Lung (tissue), 12 donors: Measurements from ENCODE around the gene IFT122. TPM values are rescaled to one million over a fixed set of nuclear protein-coding genes. Genes with fewer than 3 reads are reported as not detected.
A peak's percentile ranks its signal among the peaks of the same experiment; 100 is the strongest.

Source experiments
- ATAC-seq: fragments of 200-7000 bp; cut with Tn5 transposase; one replicate; pipeline ENCODE4 v1.9.1; 2020; ENCODE audit warnings: moderate number of reproducible peaks; ENCODE audit not compliant: insufficient read depth, low FRiP score
- DNase-seq, 3 donors: peaks; one replicate each; pipeline ENCODE4 v3.0.0-alpha.2; 2013 to 2017
- H3K27ac ChIP-seq, 2 donors: one replicate each; pipeline ENCODE4 v1.5.1; 2013; ENCODE audit warnings: mild to moderate bottlenecking in 2 of 2, moderate library complexity in 2 of 2, control low read depth in 1 of 2, inconsistent platforms in 1 of 2, low read depth in 1 of 2, low read length in 1 of 2
- H3K27me3 ChIP-seq, 3 donors: one replicate each; pipeline ENCODE4 v1.5.1; 2013; ENCODE audit warnings: low read length in 2 of 3; ENCODE audit not compliant: control insufficient read depth in 3 of 3, insufficient read depth in 3 of 3
- H3K36me3 ChIP-seq, 4 donors: one replicate each; pipeline ENCODE4 v1.5.1; 2013; ENCODE audit warnings: low read length in 4 of 4, mild to moderate bottlenecking in 1 of 4, moderate library complexity in 1 of 4; ENCODE audit not compliant: control insufficient read depth in 4 of 4, insufficient read depth in 4 of 4
- H3K4me1 ChIP-seq, 5 donors: one replicate each; pipeline ENCODE4 v1.5.1; 2013; ENCODE audit warnings: low read length in 5 of 5, mild to moderate bottlenecking in 2 of 5, moderate library complexity in 1 of 5; ENCODE audit not compliant: control insufficient read depth in 5 of 5, insufficient read depth in 5 of 5
- H3K4me3 ChIP-seq: one replicate; pipeline ENCODE4 v1.5.1; 2013; ENCODE audit warnings: mild to moderate bottlenecking, control low read depth, moderate library complexity
- H3K9ac ChIP-seq, 2 donors: one replicate each; pipeline ENCODE4 v1.5.1; 2013; ENCODE audit warnings: low read length in 2 of 2, control low read depth in 1 of 2; ENCODE audit not compliant: insufficient read depth in 1 of 2
- H3K9me3 ChIP-seq, 4 donors: one replicate each; pipeline ENCODE4 v1.5.1; 2013; ENCODE audit warnings: low read length in 3 of 4, mild to moderate bottlenecking in 1 of 4, moderate library complexity in 1 of 4; ENCODE audit not compliant: control insufficient read depth in 4 of 4, insufficient read depth in 3 of 4
- CTCF ChIP-seq: IDR thresholded peaks from 2 replicates; pipeline ENCODE4 v1.5.1; 2012; ENCODE audit warnings: mild to moderate bottlenecking; ENCODE audit errors: control extremely low read depth, extremely low read depth
- WGBS, 2 donors: extraction: QIAGEN DNeasy Blood & Tissue Kit; methylation state at CpG; one replicate each; pipeline ENCODE4 v1.1.7; 2013; 5-methylcytosine and 5-hydroxymethylcytosine counted together
- polyA plus RNA-seq, 2 donors: library from polyadenylated mRNA; stranded (reverse); fragments of 200-250 nt; gene quantifications; one replicate each; pipeline ENCODE4 v1.2.1, GENCODE V29; 2013
- total RNA-seq, 2 donors: library from RNA; depleted of rRNA in 1 of 2; stranded (reverse); fragments of >200 nt in 1 of 2; gene quantifications; one replicate each; pipeline ENCODE4 v1.2.1, GENCODE V29; 2014 to 2021
- donor health status: control.
- donor health status: control.
- donor health status: Bipolar disorder and iron deficiency.
- donor health status: healthy.
- donor health status: DM: yes; HTN: yes; CAD: no.

IFT122 gene
- total and polyA plus RNA-seq, 4 donors = 11.0 to 65.7 (median 31.7) TPM

GRCh38 chr3:129505341-129505740, 65.3 kb downstream of the IFT122 start:
- 87 to 92% methylated on average over 6 of the region's 6 CpGs for WGBS, 2 donors
- peak overlapping the region in 1 of 2 donors; percentile 68 for H3K27ac ChIP-seq
- peaks cover 0 to 22% (median 3%) of the 10 kb centered on the region in 5 donors for H3K4me1 ChIP-seq
- no peak overlapping the region for H3K4me3 ChIP-seq
- peaks cover 0 to 44% (median 30%) of the 10 kb centered on the region in 4 donors for H3K36me3 ChIP-seq
- H3K9me3 ChIP-seq = no peaks in the 10 kb centered on the region
- DNase-seq (no peak), ATAC-seq (no peak)
- no peak for TF ChIP-seq CTCF
- no peaks in the 10 kb centered on the region for H3K27me3 ChIP-seq
- no peak overlapping the region for H3K9ac ChIP-seq

- H3K9me3 ChIP-seq = no peaks in the 10 kb centered on the region
- no peak for TF ChIP-seq CTCF
- no peaks in the 10 kb centered on the region for H3K27me3 ChIP-seq
- H3K27ac ChIP-seq = peak overlapping the region in 1 of 2 donors; percentile 42
- no peak overlapping the region for H3K4me3 ChIP-seq
- no peak for ATAC-seq
- no peak for DNase-seq
- H3K36me3 ChIP-seq = peaks cover 0 to 51% (median 27%) of the 10 kb centered on the region in 4 donors
- no peak overlapping the region for H3K9ac ChIP-seq
- H3K4me1 ChIP-seq = peaks cover 0 to 16% (median 3%) of the 10 kb centered on the region in 5 donors
- WGBS, 2 donors = 79 to 90% methylated on average over 9 of the region's 9 CpGs
Observed at GRCh38 chr3:129506231-129506742, 66.3 kb downstream of the IFT122 start.

- Histone ChIP-seq H3K36me3 (peaks cover 0 to 53% (median 27%) of the 10 kb centered on the region in 4 donors), H3K27me3 (no peaks in the 10 kb centered on the region)
- no peak for ATAC-seq
Observed at GRCh38 chr3:129507181-129507831, 67.3 kb downstream of the IFT122 start.

More at GRCh38 chr3:129507181-129507831, 67.3 kb downstream of the IFT122 start:
- no peak for TF ChIP-seq CTCF
- DNase-seq = no peak
- Histone ChIP-seq H3K4me1 (peaks cover 0 to 11% (median 3%) of the 10 kb centered on the region in 5 donors), H3K4me3 (no peak overlapping the region), H3K27ac (peak overlapping the region in 1 of 2 donors; percentile 46), H3K9me3 (no peaks in the 10 kb centered on the region), H3K9ac (no peak overlapping the region)
- WGBS, 2 donors = 70 to 81% methylated on average over 9 of the region's 9 CpGs
